Measurements from ENCODE around the gene RPL10A. TPM values are rescaled to one million over a fixed set of nuclear protein-coding genes. Genes with fewer than 3 reads are reported as not detected.

RPL10A gene
- total RNA-seq, 2 experiments from 2014 or later: 2,453 to 2,464 TPM

DNA sequence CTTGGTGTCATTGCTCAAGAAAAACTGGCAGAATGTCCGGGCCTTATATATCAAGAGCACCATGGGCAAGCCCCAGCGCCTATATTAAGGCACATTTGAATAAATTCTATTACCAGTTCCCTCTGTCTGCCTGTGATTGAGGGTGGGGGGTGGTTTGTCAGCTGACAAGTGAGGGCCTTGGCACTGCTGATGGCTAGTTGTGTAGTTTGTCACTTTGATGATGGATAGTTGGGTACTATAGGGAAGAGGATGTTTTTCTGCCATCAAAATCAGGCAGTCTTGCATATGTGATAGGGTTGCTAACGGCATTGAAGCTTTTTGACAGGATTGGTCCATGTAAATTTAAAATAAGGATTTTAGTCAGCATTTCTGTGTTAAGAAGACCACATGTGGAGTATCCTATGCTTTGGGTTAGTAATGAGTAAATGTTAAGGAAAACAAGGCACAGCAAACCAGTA lies 2.5 kb downstream of the RPL10A start:
- no peaks in the 10 kb centered on the region for H3K9me3 Mint-ChIP-seq
- H3K27ac Mint-ChIP-seq: peak overlapping the region; percentile 100
- peaks cover 51% of the 10 kb centered on the region for H3K36me3 Mint-ChIP-seq (ENCODE audit: low read depth)
- TF ChIP-seq, protein P1, sequence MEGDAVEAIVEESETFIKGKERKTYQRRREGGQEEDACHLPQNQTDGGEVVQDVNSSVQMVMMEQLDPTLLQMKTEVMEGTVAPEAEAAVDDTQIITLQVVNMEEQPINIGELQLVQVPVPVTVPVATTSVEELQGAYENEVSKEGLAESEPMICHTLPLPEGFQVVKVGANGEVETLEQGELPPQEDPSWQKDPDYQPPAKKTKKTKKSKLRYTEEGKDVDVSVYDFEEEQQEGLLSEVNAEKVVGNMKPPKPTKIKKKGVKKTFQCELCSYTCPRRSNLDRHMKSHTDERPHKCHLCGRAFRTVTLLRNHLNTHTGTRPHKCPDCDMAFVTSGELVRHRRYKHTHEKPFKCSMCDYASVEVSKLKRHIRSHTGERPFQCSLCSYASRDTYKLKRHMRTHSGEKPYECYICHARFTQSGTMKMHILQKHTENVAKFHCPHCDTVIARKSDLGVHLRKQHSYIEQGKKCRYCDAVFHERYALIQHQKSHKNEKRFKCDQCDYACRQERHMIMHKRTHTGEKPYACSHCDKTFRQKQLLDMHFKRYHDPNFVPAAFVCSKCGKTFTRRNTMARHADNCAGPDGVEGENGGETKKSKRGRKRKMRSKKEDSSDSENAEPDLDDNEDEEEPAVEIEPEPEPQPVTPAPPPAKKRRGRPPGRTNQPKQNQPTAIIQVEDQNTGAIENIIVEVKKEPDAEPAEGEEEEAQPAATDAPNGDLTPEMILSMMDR (IDR thresholded peaks at IDR 0.05): no peak
- Histone ChIP-seq H3K4me1 (ENCODE audit: insufficient read depth, low read length) (peaks cover 49% of the 10 kb centered on the region), H3K36me3 (ENCODE audit: insufficient read depth, low read length) (peaks cover 58% of the 10 kb centered on the region), H3K27me3 (ENCODE audit: control insufficient read depth in 1 of 2, insufficient read depth in 2 of 2, low read length in 2 of 2) (no peaks in the 10 kb centered on the region), H3K27ac (ENCODE audit: low read depth in 1 of 2, low read length in 2 of 2) (no peak overlapping the region), H3K4me3 (ENCODE audit: low read length) (no peak overlapping the region), H3K9me3 (ENCODE audit: control insufficient read depth in 1 of 2, insufficient read depth in 1 of 2, low read length in 2 of 2) (no peaks in the 10 kb centered on the region)
- H3K27me3 Mint-ChIP-seq: no peaks in the 10 kb centered on the region
- peaks cover 42% of the 10 kb centered on the region for H3K4me1 Mint-ChIP-seq (ENCODE audit: low read depth)
- ATAC-seq (ENCODE audit: poor library complexity) (no peak), DNase-seq (no peak)
- POLR2A ChIA-PET: interaction anchor here (0.6 to 1.6 kb wide), 7 partner anchors 27 to 1069 kb away, joined by 3 to 4 read pairs (median 3); no protein-coding TSS in a partner anchor
- H3K4me3 Mint-ChIP-seq: peak overlapping the region; percentile 99
- intact Hi-C loops (cut with DNase I, micrococcal nuclease): loop anchor here in 1 of 2 experiments (5.0 kb wide), 1 partner anchor 267 kb away; the partner anchor contains the start of gene ARMC12
- CTCF ChIA-PET: interaction anchor here (0.5 to 1.3 kb wide), 2 partner anchors 21 to 129 kb away, joined by 4 read pairs; no protein-coding TSS in a partner anchor

DNA sequence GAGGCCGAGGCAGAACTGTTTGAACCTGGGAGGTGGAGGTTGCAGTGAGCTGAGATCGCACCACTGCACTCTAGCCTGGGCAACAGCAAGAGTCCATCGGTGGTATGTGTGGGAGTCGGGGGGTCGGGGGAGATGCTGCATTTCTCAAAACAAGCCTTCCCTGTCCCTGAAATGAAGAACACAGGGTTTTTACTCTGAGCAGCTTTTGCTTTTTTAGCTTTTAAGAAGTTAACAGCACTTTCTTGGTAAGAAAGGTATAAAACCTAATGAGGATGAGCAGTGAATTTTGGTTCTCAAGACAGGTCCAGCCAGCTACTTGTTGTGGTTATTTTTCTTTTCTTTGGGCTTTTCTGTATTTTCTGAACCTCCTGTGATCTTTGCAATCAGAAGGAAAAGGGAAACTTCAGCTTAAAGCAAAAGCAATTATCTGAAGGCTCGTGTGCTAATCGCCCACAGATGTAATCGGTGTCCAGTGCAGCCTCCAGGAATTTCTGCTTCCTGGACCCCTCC lies 3.7 kb downstream of the RPL10A start:
- H3K27ac Mint-ChIP-seq: peak overlapping the region; percentile 100
- TF ChIP-seq, protein P1 (IDR thresholded peaks at IDR 0.05): no peak
- Histone ChIP-seq H3K4me1 (ENCODE audit: insufficient read depth, low read length) (peaks cover 49% of the 10 kb centered on the region), H3K4me3 (ENCODE audit: low read length) (no peak overlapping the region), H3K27ac (ENCODE audit: low read depth in 1 of 2, low read length in 2 of 2) (no peak overlapping the region), H3K9me3 (ENCODE audit: control insufficient read depth in 1 of 2, insufficient read depth in 1 of 2, low read length in 2 of 2) (no peaks in the 10 kb centered on the region), H3K36me3 (ENCODE audit: insufficient read depth, low read length) (peaks cover 53% of the 10 kb centered on the region), H3K27me3 (ENCODE audit: control insufficient read depth in 1 of 2, insufficient read depth in 2 of 2, low read length in 2 of 2) (no peaks in the 10 kb centered on the region)
- peaks cover 42% of the 10 kb centered on the region for H3K4me1 Mint-ChIP-seq (ENCODE audit: low read depth)
- DNase-seq (no peak), ATAC-seq (ENCODE audit: poor library complexity) (no peak)
- no peaks in the 10 kb centered on the region for H3K9me3 Mint-ChIP-seq
- intact Hi-C loops (cut with DNase I, micrococcal nuclease): loop anchor here in 1 of 2 experiments (5.0 kb wide), 1 partner anchor 265 kb away; the partner anchor contains the start of gene ARMC12
- H3K36me3 Mint-ChIP-seq (ENCODE audit: low read depth): peaks cover 50% of the 10 kb centered on the region
- ChIA-PET POLR2A (interaction anchor here (1.1 to 1.4 kb wide), 3 partner anchors 51 to 215 kb away, joined by 3 read pairs; no protein-coding TSS in a partner anchor), CTCF (interaction anchor here (1.3 to 1.8 kb wide), 2 partner anchors 22 kb away, joined by 4 to 6 read pairs; no protein-coding TSS in a partner anchor)
- no peaks in the 10 kb centered on the region for H3K27me3 Mint-ChIP-seq
- H3K4me3 Mint-ChIP-seq: peak overlapping the region; percentile 30

DNA sequence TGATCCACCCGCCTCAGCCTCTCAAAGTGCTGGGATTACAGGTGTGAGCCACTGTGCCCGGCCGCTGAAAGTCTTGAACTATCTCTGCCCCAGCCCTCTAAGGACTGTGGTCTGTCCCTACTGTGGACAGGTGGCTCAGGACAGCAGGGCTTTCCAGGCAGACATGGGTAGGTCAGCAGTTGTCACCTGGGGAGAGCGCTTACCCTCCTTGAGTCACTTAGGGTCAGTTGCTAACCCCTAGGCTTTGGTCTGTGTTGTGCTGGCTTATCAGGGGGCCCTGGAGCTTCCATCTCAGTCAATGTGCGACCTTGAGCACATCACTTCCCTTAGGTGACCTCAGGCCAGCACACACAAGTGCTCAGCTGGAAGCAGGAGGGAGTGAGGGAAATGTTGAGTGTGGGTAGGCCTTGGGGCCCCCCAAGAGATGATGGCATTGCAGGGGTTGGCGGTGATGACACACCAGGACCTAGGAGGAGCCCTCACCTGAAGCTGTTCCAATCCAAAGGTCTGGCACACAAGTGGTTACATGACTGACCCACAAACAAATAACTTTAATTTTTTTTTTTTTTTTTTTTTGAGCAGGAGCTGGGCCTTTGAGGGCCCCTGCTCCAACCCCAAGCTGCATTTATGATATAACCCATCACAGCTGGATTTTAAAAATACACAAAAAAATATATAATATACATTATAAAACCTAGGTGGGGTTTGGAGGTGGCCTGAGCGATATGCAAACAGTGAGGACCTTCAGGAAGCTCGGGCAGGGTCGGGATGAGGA lies 5.1 kb downstream of the RPL10A start:
- no peak for DNase-seq
- Mint-ChIP-seq H3K27ac (no peak overlapping the region), H3K4me3 (no peak overlapping the region), H3K27me3 (no peaks in the 10 kb centered on the region), H3K4me1 (ENCODE audit: low read depth) (peaks cover 31% of the 10 kb centered on the region), H3K9me3 (no peaks in the 10 kb centered on the region), H3K36me3 (ENCODE audit: low read depth) (peaks cover 43% of the 10 kb centered on the region)
- TF ChIP-seq, protein P1 (IDR thresholded peaks at IDR 0.05): no peak
- ChIA-PET CTCF (interaction anchor here (1.8 kb wide), 1 partner anchor 23 kb away, joined by 6 read pairs; no protein-coding TSS in a partner anchor), POLR2A (interaction anchor here (0.6 to 1.1 kb wide), 3 partner anchors 174 to 1247 kb away, joined by 3 to 6 read pairs (median 3); partner anchors contain the start of gene ZNF76)
- Histone ChIP-seq H3K27me3 (ENCODE audit: control insufficient read depth in 1 of 2, insufficient read depth in 2 of 2, low read length in 2 of 2) (no peaks in the 10 kb centered on the region), H3K4me3 (ENCODE audit: low read length) (no peak overlapping the region), H3K36me3 (ENCODE audit: insufficient read depth, low read length) (peaks cover 53% of the 10 kb centered on the region), H3K4me1 (ENCODE audit: insufficient read depth, low read length) (peaks cover 38% of the 10 kb centered on the region), H3K9me3 (ENCODE audit: control insufficient read depth in 1 of 2, insufficient read depth in 1 of 2, low read length in 2 of 2) (no peaks in the 10 kb centered on the region), H3K27ac (ENCODE audit: low read depth in 1 of 2, low read length in 2 of 2) (no peak overlapping the region)
- no peak for ATAC-seq (ENCODE audit: poor library complexity)
- intact Hi-C loops (cut with DNase I, micrococcal nuclease): loop anchor here in 1 of 2 experiments (5.0 kb wide), 1 partner anchor 264 kb away; the partner anchor contains the start of gene ARMC12

Measured in CD4-positive, alpha-beta T cell (primary cell).